ENCODE measurements around the gene RAB17.

The RAB17 gene

GRCh38 chr2:237581751-237582746, 8.5 kb downstream of the RAB17 start:
- TF ChIP-seq CTCF (IDR thresholded peaks at IDR 0.05; ENCODE audit: low read length, missing control alignments): peak; percentile 54
- H3K4me3 ChIP-seq (replicated peaks; ENCODE audit: low read depth, low read length): no peak overlapping the region
- peak; percentile 90 for DNase-seq (ENCODE audit: low read depth)

GRCh38 chr2:237581326-237581725, 9.2 kb downstream of the RAB17 start:
- no peak for TF ChIP-seq CTCF (IDR thresholded peaks at IDR 0.05; ENCODE audit: low read length, missing control alignments)
- H3K4me3 ChIP-seq (replicated peaks; ENCODE audit: low read depth, low read length): no peak overlapping the region
- DNase-seq (ENCODE audit: low read depth): no peak

- H3K4me3 ChIP-seq (replicated peaks; ENCODE audit: low read depth, low read length): no peak overlapping the region
- no peak for DNase-seq (ENCODE audit: low read depth)
- TF ChIP-seq CTCF (IDR thresholded peaks at IDR 0.05; ENCODE audit: low read length, missing control alignments): no peak
These were observed 12.3 kb downstream of the RAB17 start for GRCh38 chr2:237577956-237578870.

GRCh38 chr2:237577458-237577857, 13.1 kb downstream of the RAB17 start:
- DNase-seq (ENCODE audit: low read depth): no peak
- no peak overlapping the region for H3K4me3 ChIP-seq (replicated peaks; ENCODE audit: low read depth, low read length)
- no peak for TF ChIP-seq CTCF (IDR thresholded peaks at IDR 0.05; ENCODE audit: low read length, missing control alignments)

GRCh38 chr2:237576974-237577373, 13.6 kb downstream of the RAB17 start:
- no peak for TF ChIP-seq CTCF (IDR thresholded peaks at IDR 0.05; ENCODE audit: low read length, missing control alignments)
- no peak overlapping the region for H3K4me3 ChIP-seq (replicated peaks; ENCODE audit: low read depth, low read length)
- DNase-seq (ENCODE audit: low read depth): no peak

- H3K4me3 ChIP-seq (replicated peaks; ENCODE audit: low read depth, low read length): no peak overlapping the region
- no peak for DNase-seq (ENCODE audit: low read depth)
- TF ChIP-seq CTCF (IDR thresholded peaks at IDR 0.05; ENCODE audit: low read length, missing control alignments): no peak
These were observed 14.4 kb downstream of the RAB17 start for GRCh38 chr2:237575869-237576862.
